Dermis blood vessel endothelial cell (primary cell): ENCODE results near the gene RPS21. TPM values are rescaled to one million over a fixed set of nuclear protein-coding genes. Genes with fewer than 3 reads are reported as not detected.

Source experiments
- DNase-seq: peaks from one replicate; pipeline ENCODE4 v3.0.0; 2010
- total RNA-seq: library from RNA; depleted of rRNA; stranded (reverse); fragments of >200 nt; gene quantifications from 2 replicates; pipeline ENCODE4 v1.2.3, GENCODE V29; 2014

The RPS21 gene
- total RNA-seq, 1 donor from 2014 or later, result 1,095 TPM

DNA sequence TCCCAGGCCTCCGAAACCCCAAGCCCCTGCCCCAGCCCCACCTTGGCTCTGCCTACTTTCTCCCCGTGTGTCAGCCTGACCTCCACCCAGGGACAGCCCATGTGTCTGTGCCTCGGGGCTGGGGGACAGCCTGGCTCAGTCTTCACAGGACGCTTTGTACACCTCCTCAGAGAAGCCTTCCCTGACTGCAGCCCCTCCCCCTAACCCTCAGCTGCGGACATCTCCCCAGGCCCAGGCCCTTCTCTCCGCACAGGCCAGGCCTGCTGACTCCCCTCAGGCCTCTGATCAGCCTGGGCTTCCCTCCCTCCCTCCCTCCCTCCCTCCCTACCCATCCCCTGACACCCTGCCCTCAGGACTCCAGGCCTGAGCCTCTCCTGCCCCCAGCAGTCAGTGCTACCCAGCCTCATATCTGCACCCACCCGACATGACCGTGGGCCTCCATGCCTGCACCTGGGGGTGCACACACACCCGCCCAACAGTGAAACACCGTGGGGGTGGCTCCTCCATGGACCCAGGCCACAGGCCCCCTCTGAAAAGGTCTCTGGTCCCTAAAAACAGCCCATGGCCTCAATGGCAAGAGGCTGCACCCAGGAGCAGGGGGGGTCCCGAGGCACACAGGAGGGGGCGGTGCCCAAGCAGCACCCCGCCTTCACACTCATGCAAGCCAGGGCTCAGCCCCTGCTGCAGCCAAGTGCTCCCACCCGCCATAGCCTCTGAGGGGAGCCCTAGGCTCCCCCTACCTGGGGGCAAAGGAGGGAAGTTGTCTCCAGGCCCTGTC lies 32.7 kb upstream of the RPS21 start:
- DNase-seq, result no peak

DNA sequence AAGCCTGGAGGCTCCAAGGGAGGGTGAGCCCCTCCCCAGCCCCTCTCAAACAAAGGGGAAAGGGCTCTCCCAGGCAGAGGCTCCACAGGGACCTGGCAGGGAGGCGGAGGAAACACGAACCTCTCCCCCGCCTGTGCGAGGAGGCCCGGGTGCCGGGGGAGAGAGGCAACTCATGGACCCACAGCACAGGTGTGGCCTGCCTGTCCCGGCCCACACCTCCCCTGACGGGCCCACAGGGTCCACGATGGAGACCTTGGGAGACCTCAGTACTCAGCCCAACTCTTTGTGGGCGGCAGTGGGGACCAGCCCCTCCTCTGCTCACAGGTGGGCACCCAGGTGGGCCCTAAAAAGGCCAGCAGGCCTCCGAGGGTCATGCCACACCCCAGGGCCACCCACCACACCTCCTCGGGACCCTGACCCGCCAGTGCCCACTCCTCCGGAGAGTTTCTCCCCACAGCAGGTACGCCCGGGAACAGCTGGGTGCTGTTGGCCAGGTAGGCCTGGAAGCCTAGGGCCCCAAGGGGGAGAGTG lies 32.0 kb upstream of the RPS21 start:
- DNase-seq, result no peak

DNA sequence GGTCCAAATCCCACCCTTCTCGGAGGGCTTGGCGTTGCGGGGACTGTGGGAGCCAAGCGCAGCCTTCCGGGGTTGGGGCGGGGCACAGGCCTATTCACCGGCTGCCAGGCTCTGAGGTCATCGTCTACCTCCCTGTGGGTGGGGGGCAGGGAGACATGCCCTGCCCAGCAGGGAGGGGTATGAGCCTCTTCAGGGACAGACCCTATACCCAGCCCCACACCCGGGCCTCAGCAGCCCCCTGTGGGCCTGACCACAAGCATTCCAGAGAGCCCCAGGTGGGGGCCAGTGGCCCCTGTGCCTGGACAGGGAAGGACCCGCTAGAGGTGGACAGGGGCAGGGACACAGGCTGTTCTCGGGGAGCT lies 31.4 kb upstream of the RPS21 start:
- DNase-seq, result peak; percentile 58

DNA sequence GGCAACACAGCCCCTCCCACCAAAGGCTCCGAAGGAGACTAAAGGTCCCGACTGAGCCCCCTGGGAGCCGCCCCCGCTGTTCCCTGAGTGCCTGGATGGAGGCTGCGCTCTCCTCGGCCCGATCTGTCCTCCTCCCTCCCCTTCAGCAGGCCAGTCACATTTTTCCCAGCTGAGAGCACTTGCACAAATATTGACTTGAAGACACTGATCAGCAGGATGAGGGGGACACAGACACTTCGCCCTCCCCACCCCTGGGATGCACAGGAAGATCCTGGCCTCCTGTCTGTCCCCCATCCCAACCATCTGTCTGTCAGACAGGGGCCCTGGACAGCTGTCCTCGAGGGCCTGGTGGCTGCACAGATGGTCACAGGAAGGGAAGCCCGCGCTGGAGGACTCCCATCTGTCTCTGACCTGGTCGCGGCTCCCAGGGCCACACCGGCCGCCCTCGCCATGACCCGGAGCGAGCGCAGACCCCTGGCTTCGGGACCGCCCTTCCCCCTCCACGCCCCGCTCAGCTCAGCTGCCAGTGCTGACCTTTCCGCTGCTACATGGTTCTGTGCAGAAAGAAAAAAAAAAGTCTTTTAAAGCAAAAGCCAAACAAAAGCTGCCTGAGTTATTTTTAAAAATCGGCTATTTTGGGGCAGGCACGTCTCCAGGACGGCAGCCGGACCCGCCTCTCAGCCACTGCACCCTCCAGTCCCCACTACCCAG lies 30.9 kb upstream of the RPS21 start:
- peak; percentile 25 for DNase-seq

DNA sequence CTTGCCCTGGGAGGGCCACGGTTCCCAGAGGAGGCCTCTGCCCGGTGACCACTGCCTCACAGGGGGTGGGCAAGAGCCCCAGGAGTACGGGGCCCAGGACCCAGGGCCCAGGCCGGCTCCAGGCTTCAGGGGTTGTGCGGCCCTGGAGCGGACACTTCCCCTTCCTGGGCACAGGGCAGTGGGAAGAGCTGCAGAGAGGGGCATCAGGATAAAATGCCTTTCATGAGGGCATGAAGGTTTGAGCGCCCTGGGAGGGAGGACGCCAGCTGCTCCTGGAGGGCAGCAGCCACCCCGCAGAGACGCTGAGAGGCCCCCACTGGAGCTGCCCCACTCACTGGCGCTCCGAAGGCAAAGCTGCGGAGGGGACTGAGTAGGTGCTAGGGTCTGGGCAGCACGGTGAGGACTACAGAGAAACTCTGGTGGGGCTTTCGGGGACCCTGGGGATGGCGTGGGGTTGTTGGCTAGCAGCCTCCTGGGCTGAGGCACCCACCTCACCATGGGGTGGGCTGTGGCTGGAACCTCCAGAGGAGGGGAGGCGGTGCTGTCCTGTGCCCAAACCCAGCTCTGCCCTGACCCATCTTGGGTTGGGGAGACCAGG lies 30.2 kb upstream of the RPS21 start:
- peak; percentile 20 for DNase-seq

DNA sequence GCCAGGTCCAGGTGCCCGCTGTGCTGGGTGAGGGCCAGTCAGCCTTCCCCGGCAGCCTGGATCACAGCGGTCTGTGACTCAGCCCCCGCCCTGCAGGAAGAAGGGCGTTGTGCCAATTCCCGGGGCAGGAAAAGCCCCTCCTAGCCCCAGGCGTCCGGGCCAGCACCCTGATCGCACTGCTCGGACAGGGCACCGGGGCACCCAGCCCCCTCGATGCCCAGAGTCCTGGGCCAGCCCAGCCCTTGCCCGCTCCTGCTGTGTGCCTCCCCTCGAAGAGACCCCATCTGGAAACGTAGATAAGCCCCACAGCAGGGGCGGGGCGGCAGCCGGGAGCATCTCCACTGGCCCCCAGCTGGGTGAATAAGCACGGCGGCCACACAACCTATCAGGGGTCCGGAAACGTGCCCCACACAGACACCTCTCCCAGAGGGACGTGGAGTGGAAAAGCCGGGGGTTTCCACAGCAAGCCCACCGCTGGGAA lies 29.7 kb upstream of the RPS21 start:
- peak; percentile 90 for DNase-seq

DNA sequence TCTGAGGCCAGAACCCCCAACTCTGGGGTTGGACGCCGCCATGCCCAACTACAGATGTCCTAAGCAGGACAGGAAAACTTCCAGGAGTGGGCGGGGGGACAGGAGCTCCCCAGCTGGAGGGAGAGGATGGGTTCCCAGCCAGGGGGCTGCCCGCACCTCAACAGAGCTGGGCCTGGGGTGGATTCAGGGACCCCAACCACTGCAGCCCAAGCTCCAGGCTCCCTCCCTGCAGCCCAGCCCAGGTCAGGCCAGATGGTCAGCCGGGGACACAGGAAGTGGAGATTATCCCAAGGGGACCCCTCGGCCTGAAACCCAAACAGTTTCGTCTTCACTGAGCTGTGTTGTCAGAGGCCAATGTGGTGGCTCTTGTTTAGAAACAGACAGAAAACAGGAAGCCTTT lies 29.2 kb upstream of the RPS21 start:
- DNase-seq, result no peak

DNA sequence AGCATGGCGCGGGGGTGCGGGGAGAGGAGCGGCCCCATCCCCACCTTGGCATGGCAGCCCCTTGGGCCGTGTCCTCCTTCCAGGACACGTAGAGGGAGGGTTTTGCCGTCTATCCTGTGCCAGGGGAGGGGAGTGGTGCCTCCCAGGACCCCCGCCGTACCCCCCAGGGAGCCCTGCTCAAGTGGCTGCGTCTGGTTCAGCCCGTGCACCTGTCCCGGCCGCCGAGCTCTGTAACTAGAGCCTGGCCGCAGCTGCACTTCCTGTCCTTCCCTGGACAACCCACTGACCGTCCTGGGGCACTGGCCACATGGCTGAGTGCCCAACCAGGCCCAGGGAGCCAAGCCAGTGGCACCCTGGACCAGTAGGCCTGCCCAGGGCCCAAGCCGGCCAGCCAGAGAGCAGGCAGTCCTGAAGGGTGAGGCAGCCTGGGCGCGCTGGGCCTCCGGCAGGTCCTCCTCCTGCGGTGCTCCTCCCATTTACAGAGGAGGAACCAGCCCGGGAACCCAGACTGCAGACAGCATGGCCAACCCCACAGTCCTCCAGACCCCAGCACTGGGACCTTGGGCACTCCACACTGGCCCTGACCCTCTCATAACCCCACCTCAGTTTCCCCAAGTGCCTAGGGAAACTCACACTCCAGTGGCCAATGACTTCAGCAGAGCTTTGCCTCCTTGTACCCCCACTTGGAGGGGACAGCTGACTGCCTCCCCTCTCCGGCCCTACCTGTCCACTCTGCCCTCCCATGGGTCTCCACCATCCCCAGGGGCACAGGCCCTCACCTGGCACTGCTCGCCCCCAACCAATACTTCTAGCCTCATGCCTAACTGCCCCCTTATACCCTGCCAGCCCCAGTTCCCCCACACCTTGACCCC lies 28.5 kb upstream of the RPS21 start:
- DNase-seq, result peak; percentile 71

DNA sequence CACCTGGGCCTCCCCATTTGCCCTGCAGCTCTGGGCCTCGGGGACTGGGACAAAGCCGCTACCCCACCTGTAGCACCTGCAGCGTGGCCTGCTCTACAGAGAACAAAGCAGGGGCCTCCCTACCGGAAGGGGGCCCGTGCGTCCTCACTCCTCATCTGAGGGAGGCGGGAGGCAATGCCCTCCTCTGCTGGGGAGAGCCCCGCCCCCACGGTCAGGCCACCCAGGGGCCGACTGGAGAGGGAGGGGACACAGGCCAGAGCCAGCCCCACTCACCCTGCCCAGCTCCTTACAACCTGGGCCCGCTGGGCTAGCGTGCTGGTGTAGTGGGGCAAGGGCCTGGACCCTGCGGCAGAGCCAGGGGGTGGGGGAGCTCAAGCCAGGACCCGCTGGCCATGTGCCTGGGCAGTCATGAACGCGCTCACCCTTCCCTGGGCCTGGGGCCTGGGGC lies 27.8 kb upstream of the RPS21 start:
- DNase-seq, result no peak

DNA sequence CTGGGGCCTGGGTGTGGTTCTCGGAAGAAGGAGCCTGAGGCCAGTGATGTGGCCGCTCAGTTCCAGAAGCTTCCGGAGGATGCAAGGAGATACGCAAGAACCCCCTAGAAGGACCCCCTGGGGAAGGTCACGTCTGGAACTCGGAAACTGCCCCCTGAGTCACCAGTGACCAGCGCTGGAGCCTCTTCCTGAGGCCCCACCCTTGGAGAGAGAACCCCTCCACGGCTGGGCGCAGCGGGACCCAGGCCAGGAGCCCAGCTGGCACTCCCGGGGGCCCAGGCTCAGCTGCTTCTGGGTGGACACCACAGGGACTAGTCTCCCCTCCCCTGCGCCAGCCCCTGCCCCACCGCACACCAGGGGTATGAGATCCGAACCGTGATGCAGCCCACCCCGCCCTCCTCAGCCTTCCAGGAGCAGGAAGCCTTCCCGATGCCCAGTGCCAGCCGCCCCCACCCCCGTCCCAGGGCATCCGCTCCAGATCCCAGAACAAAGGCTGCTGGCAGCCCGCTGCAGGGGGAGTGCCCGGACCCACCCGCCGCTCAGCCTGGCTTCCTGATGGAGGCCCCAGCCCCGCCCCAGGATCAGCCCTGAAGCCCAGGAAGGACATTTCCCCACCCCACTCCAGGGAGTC lies 27.3 kb upstream of the RPS21 start:
- DNase-seq, result peak; percentile 80

DNA sequence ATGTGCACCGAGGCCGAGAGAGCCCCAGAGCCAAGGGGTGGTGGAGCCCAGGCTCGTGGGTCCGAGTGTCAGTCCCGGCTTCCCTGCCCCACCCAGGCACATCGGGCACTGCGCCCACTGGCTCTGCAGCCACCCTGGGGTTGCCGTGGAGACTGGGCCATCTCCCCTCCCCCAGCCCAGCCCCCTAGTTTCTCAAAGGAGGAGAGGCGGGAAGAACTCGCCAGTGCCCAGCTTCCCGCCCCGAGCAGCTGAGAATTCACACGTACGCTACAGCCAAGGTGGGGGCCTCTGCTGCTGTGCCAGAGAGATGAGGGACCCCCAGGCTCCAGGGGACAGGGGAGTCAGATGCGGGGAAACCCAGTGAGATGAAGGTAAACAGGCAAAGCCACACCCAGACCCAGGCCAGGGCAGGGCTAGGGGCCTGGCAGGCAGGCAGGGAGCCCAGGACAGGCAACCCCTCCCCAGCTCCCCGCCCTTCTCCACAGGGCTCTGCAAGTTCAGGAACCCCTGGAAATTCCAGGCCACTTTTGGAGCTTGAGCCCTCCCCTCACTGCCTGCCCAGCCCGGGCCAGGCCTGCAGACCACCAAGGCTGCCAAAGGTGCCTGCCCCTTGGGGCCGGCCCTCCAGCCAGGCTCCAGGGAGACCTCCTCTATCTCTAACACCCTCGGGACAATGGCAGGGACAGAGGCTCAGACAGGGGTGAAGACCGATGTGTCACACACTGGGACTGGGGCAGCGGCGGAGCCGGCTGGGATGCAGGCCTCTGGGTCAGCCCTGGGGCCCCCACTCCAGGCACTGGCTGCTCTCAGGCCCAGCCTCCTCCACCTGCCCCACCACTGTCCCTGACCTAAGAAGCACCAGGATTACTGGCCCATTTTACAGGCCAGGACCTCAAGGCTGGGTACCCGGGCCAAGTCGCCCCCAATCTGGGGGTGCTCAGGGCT lies 25.8 kb upstream of the RPS21 start:
- DNase-seq, result no peak

DNA sequence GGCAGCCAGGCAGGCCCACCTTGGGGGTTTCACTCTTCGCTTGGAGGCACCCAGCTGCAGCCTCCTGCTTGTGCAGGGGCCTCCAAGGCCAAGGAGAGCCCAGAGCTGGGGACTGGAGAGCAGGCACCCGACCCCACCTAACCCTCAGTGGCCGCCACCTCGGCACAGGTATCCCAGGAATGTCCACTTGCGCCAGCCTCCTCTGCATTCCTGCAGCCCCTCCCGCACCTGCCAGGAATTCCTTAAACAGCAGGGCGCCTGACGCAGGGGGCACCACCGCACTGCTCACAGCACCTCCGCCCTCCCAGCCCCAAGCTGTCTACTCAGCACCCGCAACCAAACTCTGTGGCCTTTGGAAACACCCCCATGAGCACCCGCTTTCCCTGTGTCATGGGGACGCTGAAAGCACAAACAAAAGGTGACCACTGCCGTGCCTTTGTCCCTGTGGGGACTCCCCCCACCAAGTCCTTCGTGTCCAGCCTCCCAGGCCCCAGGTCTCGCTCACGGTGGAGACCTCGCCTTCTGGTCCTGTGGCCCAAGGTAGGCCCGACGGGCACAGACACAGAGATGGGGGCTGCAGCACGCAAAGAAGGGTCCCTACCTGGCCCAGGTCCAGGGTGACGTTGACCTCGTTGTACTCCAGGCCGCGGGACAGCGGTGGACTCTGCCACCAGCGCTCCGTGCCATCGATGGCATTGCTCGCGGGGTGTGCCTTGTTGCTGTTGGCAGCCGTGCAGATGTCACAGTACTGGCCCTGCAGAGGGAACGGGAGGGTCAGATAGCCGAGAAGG lies 24.9 kb upstream of the RPS21 start:
- no peak for DNase-seq

DNA sequence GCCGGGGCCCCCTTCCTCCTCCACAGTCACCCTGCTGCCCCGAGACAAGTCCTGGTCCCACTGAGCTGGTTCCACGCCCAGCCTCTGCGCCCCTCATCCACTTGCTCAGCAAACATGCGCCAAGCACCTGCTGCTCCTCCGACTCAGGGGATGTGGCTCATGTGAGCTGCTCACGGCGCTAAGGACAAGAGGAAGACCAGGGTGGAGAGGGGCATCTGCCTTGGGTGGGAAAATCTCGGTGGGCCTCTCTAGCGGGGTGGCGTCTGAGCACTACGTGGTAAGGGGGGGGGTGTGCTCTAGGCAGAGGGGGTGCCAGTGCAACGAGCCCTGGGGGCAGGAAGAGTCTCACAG lies 24.3 kb upstream of the RPS21 start:
- no peak for DNase-seq

DNA sequence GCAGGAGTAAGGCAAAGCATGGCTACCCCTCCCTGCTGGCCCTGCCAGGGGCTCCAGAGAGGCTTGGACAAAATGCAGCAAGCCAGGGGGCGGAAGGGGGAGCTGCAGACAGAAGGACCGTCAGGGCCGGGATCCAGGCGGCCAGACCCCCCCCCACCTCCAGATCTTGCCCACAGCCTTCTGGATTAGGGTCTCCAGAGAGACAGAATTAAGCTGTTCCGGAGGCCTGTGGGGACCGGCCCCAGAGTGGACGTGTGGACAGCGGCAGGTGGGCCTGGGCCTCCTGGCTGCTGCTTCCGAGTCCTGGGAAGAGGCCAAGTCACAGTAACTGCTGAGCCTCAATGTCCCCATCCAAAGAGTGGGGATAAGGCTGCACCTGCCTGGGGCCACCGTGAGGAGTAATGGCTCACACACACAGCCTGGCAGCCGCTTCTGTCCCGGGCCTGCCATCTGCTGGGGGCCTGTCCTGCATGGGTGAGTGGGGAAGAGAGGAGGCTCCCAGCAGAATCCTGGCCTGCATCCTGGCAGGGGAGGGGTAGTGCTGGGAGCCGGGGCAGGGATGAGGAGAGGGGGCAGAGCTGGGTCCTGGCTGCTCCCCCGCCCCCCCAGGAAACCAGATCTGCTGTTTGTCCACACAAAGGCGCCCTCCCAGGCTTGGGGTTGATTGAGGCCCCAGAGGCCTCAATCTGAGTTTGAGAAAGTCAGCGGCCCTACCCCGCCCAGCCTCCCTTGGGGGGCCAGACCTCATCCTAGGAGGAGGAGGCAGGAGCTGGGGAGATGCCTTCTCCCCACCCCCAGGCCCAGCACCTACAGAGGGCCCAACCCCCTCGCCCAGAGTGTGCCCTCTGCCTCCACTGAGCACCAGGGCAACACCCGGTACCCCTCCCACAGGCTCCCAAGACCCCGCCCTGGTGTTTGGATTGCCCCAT lies 23.6 kb upstream of the RPS21 start:
- peak; percentile 43 for DNase-seq

DNA sequence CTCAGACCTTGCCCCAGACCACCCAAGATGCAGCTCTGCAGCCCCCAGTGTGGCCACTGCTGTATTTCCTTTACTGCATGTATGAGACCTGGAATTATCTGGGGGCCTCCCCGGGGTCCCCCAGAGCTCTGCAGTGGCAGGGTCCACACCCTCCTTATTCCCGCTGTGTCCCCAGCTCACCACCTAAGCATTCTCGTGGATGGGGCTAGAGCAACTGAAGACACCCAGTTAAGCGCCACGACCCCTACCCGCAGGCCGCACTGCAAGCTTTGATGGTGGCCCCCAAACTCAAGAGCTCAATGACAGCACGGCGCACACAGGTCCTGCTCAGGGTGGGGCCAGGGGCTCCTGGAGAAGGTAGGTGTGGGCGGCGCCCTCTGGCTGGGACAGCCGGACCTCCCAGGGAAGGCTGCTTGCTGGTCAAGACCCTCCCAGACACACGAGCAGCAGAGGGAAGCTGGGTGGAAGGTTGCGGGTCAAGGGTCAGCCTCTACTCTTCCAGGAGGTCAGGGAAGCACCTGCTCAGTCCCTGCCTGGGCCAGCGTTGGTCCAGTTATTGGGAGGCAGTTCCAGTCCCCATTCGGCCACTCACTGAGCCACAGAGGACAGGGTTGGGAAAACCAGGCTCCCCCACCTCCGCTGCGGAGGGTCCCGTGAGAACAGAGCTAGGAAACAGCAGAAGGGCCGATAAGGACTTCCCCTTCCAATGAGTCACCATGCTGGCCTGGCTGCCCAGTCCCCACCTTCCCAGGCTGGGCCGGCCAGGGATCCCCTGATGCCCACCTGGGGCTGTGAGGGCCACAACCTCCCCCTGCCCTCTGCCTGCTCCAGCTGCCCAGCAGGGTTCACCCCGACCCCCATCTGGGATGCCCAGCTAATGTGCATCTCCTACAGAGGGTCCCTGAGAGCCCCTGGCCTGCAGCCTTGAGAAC lies 22.7 kb upstream of the RPS21 start:
- peak; percentile 87 for DNase-seq

DNA sequence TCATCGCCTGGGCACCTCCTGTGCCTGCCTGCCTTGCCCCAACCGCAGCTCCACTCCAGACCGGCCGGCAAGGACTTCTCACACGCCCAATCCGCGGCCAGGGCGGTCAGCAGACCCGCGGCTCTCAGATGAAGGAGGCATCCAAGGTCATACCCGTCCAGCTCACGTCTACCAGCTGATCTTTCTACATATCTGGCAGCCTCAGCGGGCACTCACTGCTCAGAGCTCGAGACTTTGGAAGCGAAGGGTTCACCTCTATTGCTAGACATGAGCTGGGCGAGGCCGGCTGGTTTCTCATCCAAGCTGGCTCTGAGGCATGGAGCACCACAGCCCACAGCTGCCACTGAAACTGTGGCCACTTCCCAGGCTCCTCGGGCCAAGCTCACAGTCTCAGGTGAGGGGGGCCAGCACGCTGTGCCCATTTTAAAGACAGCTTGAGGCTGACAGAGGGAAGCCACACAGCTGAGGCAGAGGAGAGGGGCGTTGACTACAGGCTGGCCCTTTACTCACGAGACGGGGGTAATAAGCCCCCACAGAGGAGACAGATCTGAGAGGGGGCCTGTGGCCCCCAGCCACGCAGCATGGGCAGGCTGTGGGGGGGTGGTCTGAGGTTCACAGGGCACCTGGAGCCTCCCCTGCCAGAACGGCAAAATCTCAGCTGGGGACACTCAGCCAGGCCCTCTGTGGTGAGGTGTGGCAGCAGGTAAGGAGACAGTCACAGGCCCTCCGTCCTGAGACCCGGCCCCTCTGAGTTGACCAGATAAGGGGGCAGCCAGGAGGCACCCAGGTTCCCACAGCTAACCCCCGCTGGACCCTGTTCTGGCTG lies 21.8 kb upstream of the RPS21 start:
- DNase-seq, result peak; percentile 59
